ENCODE results near the gene CNGA1. TPM values are rescaled to one million over a fixed set of nuclear protein-coding genes. Genes with fewer than 3 reads are reported as not detected.

CNGA1 gene
- total RNA-seq, 1 donor from 2014 or later = 0.53 TPM

DNA sequence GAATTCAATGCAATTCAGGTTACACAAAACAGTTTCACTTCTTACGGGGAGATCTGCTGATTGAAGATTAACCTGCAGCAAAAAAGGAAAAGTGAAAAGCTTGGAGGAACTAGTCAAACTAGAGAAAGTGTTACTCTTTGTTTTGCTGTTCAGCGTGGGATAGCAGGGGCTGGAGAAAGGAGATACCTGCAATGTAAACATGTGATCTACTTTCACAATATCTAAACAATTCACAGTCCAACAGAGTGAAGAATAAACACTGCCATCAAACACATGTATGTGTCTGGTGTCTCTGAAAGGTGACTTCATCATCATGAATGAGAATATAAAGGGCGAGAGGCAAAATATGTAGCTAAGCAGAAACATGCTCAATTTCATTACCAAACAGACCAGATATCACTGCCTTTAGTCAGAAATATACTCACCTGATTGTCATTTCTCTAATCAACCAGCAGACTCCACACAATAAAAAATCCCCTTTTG, 26.5 kb upstream of the CNGA1 start:
- peaks cover 5% of the 10 kb centered on the region for H3K4me1 ChIP-seq
- no peaks in the 10 kb centered on the region for H3K36me3 ChIP-seq
- H3K27me3 ChIP-seq (ENCODE audit: low read depth) = peaks cover 21% of the 10 kb centered on the region
- TF ChIP-seq, protein P1, sequence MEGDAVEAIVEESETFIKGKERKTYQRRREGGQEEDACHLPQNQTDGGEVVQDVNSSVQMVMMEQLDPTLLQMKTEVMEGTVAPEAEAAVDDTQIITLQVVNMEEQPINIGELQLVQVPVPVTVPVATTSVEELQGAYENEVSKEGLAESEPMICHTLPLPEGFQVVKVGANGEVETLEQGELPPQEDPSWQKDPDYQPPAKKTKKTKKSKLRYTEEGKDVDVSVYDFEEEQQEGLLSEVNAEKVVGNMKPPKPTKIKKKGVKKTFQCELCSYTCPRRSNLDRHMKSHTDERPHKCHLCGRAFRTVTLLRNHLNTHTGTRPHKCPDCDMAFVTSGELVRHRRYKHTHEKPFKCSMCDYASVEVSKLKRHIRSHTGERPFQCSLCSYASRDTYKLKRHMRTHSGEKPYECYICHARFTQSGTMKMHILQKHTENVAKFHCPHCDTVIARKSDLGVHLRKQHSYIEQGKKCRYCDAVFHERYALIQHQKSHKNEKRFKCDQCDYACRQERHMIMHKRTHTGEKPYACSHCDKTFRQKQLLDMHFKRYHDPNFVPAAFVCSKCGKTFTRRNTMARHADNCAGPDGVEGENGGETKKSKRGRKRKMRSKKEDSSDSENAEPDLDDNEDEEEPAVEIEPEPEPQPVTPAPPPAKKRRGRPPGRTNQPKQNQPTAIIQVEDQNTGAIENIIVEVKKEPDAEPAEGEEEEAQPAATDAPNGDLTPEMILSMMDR (IDR thresholded peaks at IDR 0.05) = no peak
- DNase-seq (no peak), ATAC-seq (no peak)
- H3K4me3 ChIP-seq = no peak overlapping the region
- intact Hi-C loops (cut with DNase I) = no loop called here
- no peaks in the 10 kb centered on the region for H3K9me3 ChIP-seq
- no peak overlapping the region for H3K27ac ChIP-seq

DNA sequence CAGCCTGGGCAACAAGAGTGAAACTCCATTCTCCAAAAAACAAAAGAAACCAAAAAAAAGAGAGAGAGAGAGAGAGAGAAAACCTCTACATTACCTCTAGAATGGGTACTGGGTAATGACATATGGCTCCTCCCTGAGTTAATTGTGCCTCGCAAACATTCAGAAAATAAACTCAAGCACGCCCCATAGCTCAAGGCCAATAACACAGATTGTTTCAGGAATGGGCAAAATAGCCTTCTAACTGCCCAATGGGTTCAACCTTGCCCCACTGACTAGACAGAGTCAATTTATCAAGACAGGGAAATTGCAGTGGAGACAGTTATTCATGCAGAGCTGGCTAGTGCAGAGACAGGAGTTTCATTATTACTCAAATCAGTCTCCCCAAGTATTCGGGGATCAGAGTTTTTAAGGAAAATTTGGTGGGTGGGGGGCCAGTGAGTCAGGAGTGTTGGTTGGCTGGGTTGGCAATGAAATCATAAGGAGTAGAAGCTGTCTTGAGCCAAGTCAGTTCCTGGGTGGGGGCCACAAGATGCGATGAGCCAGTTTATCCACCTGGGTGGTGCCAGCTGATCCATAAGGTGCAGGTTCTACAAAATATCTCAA, 25.2 kb upstream of the CNGA1 start:
- intact Hi-C loops (cut with DNase I) = no loop called here
- peaks cover 17% of the 10 kb centered on the region for H3K27me3 ChIP-seq (ENCODE audit: low read depth)

DNA sequence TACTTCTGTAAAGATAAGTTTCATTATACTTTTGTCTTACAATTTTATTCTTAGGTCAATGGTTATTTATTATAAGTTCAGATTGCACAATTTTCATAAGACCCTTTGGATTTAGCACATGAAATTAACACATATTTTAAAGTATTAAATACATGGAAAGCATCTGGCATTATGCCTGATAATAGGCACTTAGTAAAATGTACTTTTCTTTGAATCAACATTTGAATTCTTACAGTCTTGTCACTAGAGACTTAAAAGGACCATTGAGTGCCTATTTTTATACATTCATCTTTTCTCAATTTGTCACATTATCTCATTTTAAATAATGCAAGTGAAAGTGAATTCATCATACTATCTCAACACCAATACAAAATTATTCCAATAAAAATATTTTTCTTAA, 23.1 kb upstream of the CNGA1 start:
- H3K4me1 ChIP-seq = no peaks in the 10 kb centered on the region
- DNase-seq (no peak), ATAC-seq (no peak)
- H3K36me3 ChIP-seq = no peaks in the 10 kb centered on the region
- no peak overlapping the region for H3K27ac ChIP-seq
- TF ChIP-seq, protein P1 (IDR thresholded peaks at IDR 0.05) = no peak
- peaks cover 8% of the 10 kb centered on the region for H3K27me3 ChIP-seq (ENCODE audit: low read depth)
- H3K4me3 ChIP-seq = no peak overlapping the region
- intact Hi-C loops (cut with DNase I) = no loop called here
- H3K9me3 ChIP-seq = no peaks in the 10 kb centered on the region

More for the DNA sequence above, 25.2 kb upstream of the CNGA1 start:
- Histone ChIP-seq H3K4me3 (no peak overlapping the region), H3K4me1 (no peaks in the 10 kb centered on the region), H3K36me3 (no peaks in the 10 kb centered on the region), H3K27ac (no peak overlapping the region), H3K9me3 (no peaks in the 10 kb centered on the region)
- TF ChIP-seq, protein P1 (IDR thresholded peaks at IDR 0.05) = no peak
- ATAC-seq (no peak), DNase-seq (no peak)

DNA sequence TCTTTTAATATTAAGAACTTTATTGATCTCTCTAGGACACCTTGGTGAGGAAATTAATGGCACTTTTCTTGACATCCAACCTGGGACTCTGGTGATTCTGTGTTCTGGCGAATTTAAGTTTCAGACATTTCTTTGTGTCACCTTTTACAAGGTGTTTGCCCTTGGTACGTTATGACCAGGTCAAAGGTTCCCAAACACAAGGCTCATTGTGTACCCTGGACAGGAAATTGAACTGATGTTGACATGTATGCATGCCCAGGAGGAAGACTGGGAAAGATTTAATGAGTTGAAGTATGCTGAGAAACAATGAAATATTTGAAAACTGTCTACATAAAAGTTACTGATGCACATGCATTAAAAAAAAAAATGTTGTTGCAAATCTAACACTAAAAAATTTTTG, 22.2 kb upstream of the CNGA1 start:
- ATAC-seq = no peak
- intact Hi-C loops (cut with DNase I) = no loop called here
- no peaks in the 10 kb centered on the region for H3K36me3 ChIP-seq
- H3K27me3 ChIP-seq (ENCODE audit: low read depth) = peaks cover 2% of the 10 kb centered on the region
- no peak overlapping the region for H3K27ac ChIP-seq
- no peaks in the 10 kb centered on the region for H3K9me3 ChIP-seq
- H3K4me1 ChIP-seq = no peaks in the 10 kb centered on the region
- TF ChIP-seq, protein P1 (IDR thresholded peaks at IDR 0.05) = no peak
- DNase-seq = no peak
- no peak overlapping the region for H3K4me3 ChIP-seq

DNA sequence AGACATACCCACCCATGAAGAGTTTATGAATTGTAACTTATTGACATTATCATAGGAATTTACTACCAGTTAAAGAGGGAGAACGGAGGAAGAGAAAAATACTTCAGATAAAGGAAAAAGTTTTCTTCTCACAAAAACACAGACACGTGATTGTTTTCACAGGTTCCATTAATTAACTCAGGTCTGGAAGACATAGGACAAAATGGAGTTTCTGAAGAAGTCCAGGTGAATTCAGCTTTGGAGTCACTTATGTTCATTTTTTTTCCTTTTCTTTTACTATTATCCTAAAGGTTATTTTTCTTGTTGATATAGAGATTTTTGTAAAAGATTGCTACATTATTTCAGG, 20.6 kb upstream of the CNGA1 start:
- Histone ChIP-seq H3K27me3 (ENCODE audit: low read depth) (no peaks in the 10 kb centered on the region), H3K9me3 (no peaks in the 10 kb centered on the region), H3K36me3 (no peaks in the 10 kb centered on the region), H3K27ac (no peak overlapping the region), H3K4me3 (no peak overlapping the region), H3K4me1 (no peaks in the 10 kb centered on the region)
- TF ChIP-seq, protein P1 (IDR thresholded peaks at IDR 0.05) = no peak
- intact Hi-C loops (cut with DNase I) = no loop called here
- no peak for DNase-seq
- ATAC-seq = no peak

Data from lower lobe of right lung (tissue), 2 donors.